Tibial nerve (tissue), 4 donors: ENCODE measurements around the gene ACAT1. TPM values are rescaled to one million over a fixed set of nuclear protein-coding genes. Genes with fewer than 3 reads are reported as not detected.
"Not testable (repeated sequence)": the region's sequence is repeated elsewhere in the genome, so short reads cannot be mapped to it uniquely, and the experiment has no call there.

Experiments used
- DNase-seq, 2 donors: peaks; one replicate each; pipeline ENCODE4 v3.0.0-alpha.2; 2019; ENCODE audit warnings: low spot score in 2 of 2
- H3K27ac ChIP-seq, 4 donors: fragments of 200-600 bp; sonication (generic) in 3 of 4; one replicate each; pipeline ENCODE4 v1.5.1; 2017 to 2019; ENCODE audit warnings: mild to moderate bottlenecking in 1 of 4
- H3K27me3 ChIP-seq, 2 donors: fragments of 200-600 bp; sonication (generic) in 1 of 2; one replicate each; pipeline versions ENCODE4 v1.5.1 to v1.6.0; 2017 to 2019
- H3K36me3 ChIP-seq, 3 donors: fragments of 200-600 bp; sonication (generic); one replicate each; pipeline ENCODE4 v1.5.1; 2018 to 2019
- H3K4me1 ChIP-seq, 4 donors: fragments of 200-600 bp; sonication (generic) in 3 of 4; one replicate each; pipeline ENCODE4 v1.5.1; 2017 to 2019
- H3K4me3 ChIP-seq, 4 donors: fragments of 200-600 bp; sonication (generic) in 3 of 4; one replicate each; pipeline ENCODE4 v1.5.1; 2017 to 2019; ENCODE audit warnings: mild to moderate bottlenecking in 1 of 4, moderate library complexity in 1 of 4
- H3K9me3 ChIP-seq, 4 donors: fragments of 200-600 bp; sonication (generic) in 3 of 4; one replicate each; pipeline ENCODE4 v1.5.1; 2017 to 2019
- CTCF ChIP-seq, 5 experiments: fragments of 200-600 bp in 3 of 5; fragments of 450-650 bp in 2 of 5; sonication (generic) in 3 of 5; IDR thresholded peaks; one replicate each; pipeline ENCODE4 v1.5.1; 2016 to 2019; ENCODE audit warnings: antibody characterized with exemption in 5 of 5, mild to moderate bottlenecking in 3 of 5, moderate library complexity in 2 of 5
- EP300 ChIP-seq, 2 donors: sonication (generic); formaldehyde crosslinking; IDR thresholded peaks; one replicate each; pipeline ENCODE4 v1.6.1; 2017; ENCODE audit warnings: antibody characterized with exemption in 2 of 2, mild to moderate bottlenecking in 1 of 2
- POLR2A ChIP-seq, 2 donors: fragments of 450-650 bp; IDR thresholded peaks; one replicate each; pipeline ENCODE4 v1.6.1; 2017; ENCODE audit warnings: antibody characterized with exemption in 2 of 2, mild to moderate bottlenecking in 2 of 2, moderate library complexity in 2 of 2
- WGBS, 2 donors: methylation state at CpG; one replicate each; pipeline ENCODE4 v1.1.5; 2018; 5-methylcytosine and 5-hydroxymethylcytosine counted together
- total RNA-seq, 4 donors: library from RNA; depleted of rRNA; stranded (reverse); fragments of >200 nt; gene quantifications; one replicate each; pipeline ENCODE4 v1.1.0, GENCODE V29; 2016

The ACAT1 gene
- total RNA-seq, 4 donors from 2014 or later, result 66.3 to 148 (median 121) TPM

GRCh38 chr11:108128772-108129171 lies 7.4 kb downstream of the ACAT1 start:
- no peak for TF ChIP-seq CTCF (IDR thresholded peaks at IDR 0.05)
- no peak for TF ChIP-seq POLR2A (IDR thresholded peaks at IDR 0.05)
- TF ChIP-seq EP300 (IDR thresholded peaks at IDR 0.05), result no peak
- Histone ChIP-seq H3K4me3 (no peak overlapping the region), H3K9me3 (no peaks in the 10 kb centered on the region), H3K27me3 (no peaks in the 10 kb centered on the region), H3K4me1 (peaks cover 0 to 38% (median 7%) of the 10 kb centered on the region in 4 donors), H3K27ac (no peak overlapping the region), H3K36me3 (peaks cover 0 to 43% (median 5%) of the 10 kb centered on the region in 3 donors)
- 95 to 98% methylated on average over 2 of the region's 2 CpGs for WGBS, 2 donors
- DNase-seq, result no peak

- H3K4me1 ChIP-seq, result peaks cover 0 to 25% (median 0%) of the 10 kb centered on the region in 4 donors
- H3K27me3 ChIP-seq, result no peaks in the 10 kb centered on the region
- TF ChIP-seq CTCF (IDR thresholded peaks at IDR 0.05), result no peak
- TF ChIP-seq POLR2A (IDR thresholded peaks at IDR 0.05), result no peak
- TF ChIP-seq EP300 (IDR thresholded peaks at IDR 0.05), result no peak
- no peak overlapping the region for H3K4me3 ChIP-seq
- DNase-seq, result no peak
- H3K36me3 ChIP-seq, result peaks cover 0 to 56% (median 19%) of the 10 kb centered on the region in 3 donors
- peak overlapping the region in 1 of 4 donors; percentile 58 for H3K27ac ChIP-seq
- H3K9me3 ChIP-seq, result no peaks in the 10 kb centered on the region
- WGBS, 2 donors, result 51 to 66% methylated on average over 1 of the region's 1 CpG
These were observed 10.6 kb downstream of the ACAT1 start for GRCh38 chr11:108131993-108132392.

- DNase-seq, H3K4me3 ChIP-seq, H3K27me3 ChIP-seq, H3K9me3 ChIP-seq: not testable (repeated sequence)
- WGBS, 2 donors, result 97 to 98% methylated on average over 2 of the region's 2 CpGs
- H3K36me3 ChIP-seq, result peaks cover 0 to 59% (median 22%) of the 10 kb centered on the region in 3 donors
- H3K27ac ChIP-seq, result peak overlapping the region in 1 of 4 donors; percentile 2
- H3K4me1 ChIP-seq, result peaks cover 0 to 25% (median 0%) of the 10 kb centered on the region in 4 donors
These were observed 11.7 kb downstream of the ACAT1 start for GRCh38 chr11:108132993-108133538.

GRCh38 chr11:108135845-108136544 lies 14.6 kb downstream of the ACAT1 start:
- H3K36me3 ChIP-seq, result peaks cover 0 to 76% (median 41%) of the 10 kb centered on the region in 3 donors
- no peak for DNase-seq
- WGBS, 2 donors, result 64 to 74% methylated on average over 2 of the region's 2 CpGs

GRCh38 chr11:108137212-108137611 lies 15.8 kb downstream of the ACAT1 start:
- Histone ChIP-seq H3K27me3 (no peaks in the 10 kb centered on the region), H3K4me1 (peaks cover 0 to 7% (median 0%) of the 10 kb centered on the region in 4 donors), H3K36me3 (peaks cover 0 to 88% (median 42%) of the 10 kb centered on the region in 3 donors), H3K9me3 (no peaks in the 10 kb centered on the region), H3K4me3 (no peak overlapping the region), H3K27ac (no peak overlapping the region)
- WGBS, 2 donors, result 89 to 90% methylated on average over 1 of the region's 1 CpG
- no peak for TF ChIP-seq POLR2A (IDR thresholded peaks at IDR 0.05)
- TF ChIP-seq EP300 (IDR thresholded peaks at IDR 0.05), result no peak
- no peak for TF ChIP-seq CTCF (IDR thresholded peaks at IDR 0.05)
- DNase-seq, result no peak

More at GRCh38 chr11:108135845-108136544, 14.6 kb downstream of the ACAT1 start:
- Histone ChIP-seq H3K4me3 (no peak overlapping the region), H3K27ac (no peak overlapping the region), H3K9me3 (no peaks in the 10 kb centered on the region), H3K4me1 (peaks cover 0 to 17% (median 0%) of the 10 kb centered on the region in 4 donors), H3K27me3 (no peaks in the 10 kb centered on the region)
- no peak for TF ChIP-seq EP300 (IDR thresholded peaks at IDR 0.05)
- TF ChIP-seq CTCF (IDR thresholded peaks at IDR 0.05), result no peak
- no peak for TF ChIP-seq POLR2A (IDR thresholded peaks at IDR 0.05)
